Gastrocnemius medialis (tissue), 4 donors: Measurements from ENCODE around the gene CCDC183. TPM values are rescaled to one million over a fixed set of nuclear protein-coding genes. Genes with fewer than 3 reads are reported as not detected.
A peak's percentile ranks its signal among the peaks of the same experiment; 100 is the strongest.
"Not testable (repeated sequence)": the region's sequence is repeated elsewhere in the genome, so short reads cannot be mapped to it uniquely, and the experiment has no call there.

Experiments
- ATAC-seq, 2 donors: fragments of 150-250 bp; one replicate each; pipeline ENCODE4 v1.9.1; 2016
- DNase-seq, 2 donors: peaks; one replicate each; pipeline ENCODE4 v3.0.0-alpha.2; 2019
- H3K27ac ChIP-seq, 4 donors: fragments of 200-600 bp; sonication (generic); 1 replicate in 1 of 4; 2 replicates in 3 of 4; pipeline ENCODE4 v1.5.1; 2016 to 2018; ENCODE audit warnings: mild to moderate bottlenecking in 2 of 4, moderate library complexity in 1 of 4
- H3K27me3 ChIP-seq, 3 donors: fragments of 200-600 bp; sonication (generic) in 2 of 3; 1 replicate in 1 of 3; 2 replicates in 2 of 3; pipeline versions ENCODE4 v1.5.1 to v1.6.0; 2016 to 2019; ENCODE audit warnings: mild to moderate bottlenecking in 1 of 3, moderate library complexity in 1 of 3
- H3K36me3 ChIP-seq, 2 donors: fragments of 200-600 bp; sonication (generic) in 1 of 2; one replicate each; pipeline ENCODE4 v1.5.1; 2017 to 2018
- H3K4me1 ChIP-seq, 2 donors: fragments of 200-600 bp; sonication (generic) in 1 of 2; one replicate each; pipeline ENCODE4 v1.5.1; 2016 to 2017; ENCODE audit warnings: mild to moderate bottlenecking in 2 of 2
- H3K4me3 ChIP-seq, 4 donors: fragments of 200-600 bp; sonication (generic) in 3 of 4; 1 replicate in 1 of 4; 2 replicates in 3 of 4; pipeline ENCODE4 v1.5.1; 2016 to 2019; ENCODE audit warnings: mild to moderate bottlenecking in 2 of 4
- H3K9me3 ChIP-seq, 3 donors: fragments of 200-600 bp; sonication (generic) in 2 of 3; 1 replicate in 1 of 3; 2 replicates in 2 of 3; pipeline ENCODE4 v1.5.1; 2016 to 2019
- CTCF ChIP-seq, 5 experiments: fragments of 450-650 bp in 3 of 5; fragments of 200-600 bp in 2 of 5; sonication (generic) in 2 of 5; IDR thresholded peaks in 4 of 5; conservative IDR thresholded peaks in 1 of 5; 1 replicate in 4 of 5; 2 replicates in 1 of 5; pipeline ENCODE4 v1.5.1; 2016 to 2019; ENCODE audit warnings: antibody characterized with exemption in 5 of 5, mild to moderate bottlenecking in 3 of 5, moderate library complexity in 3 of 5
- POLR2A ChIP-seq, 2 donors: fragments of 450-650 bp; IDR thresholded peaks; one replicate each; pipeline ENCODE4 v1.6.1; 2017; ENCODE audit warnings: antibody characterized with exemption in 2 of 2, mild to moderate bottlenecking in 2 of 2, moderate library complexity in 2 of 2
- in situ Hi-C, 4 donors: fragments of 200-750 bp; cut with MboI; loops; one replicate each; pipeline versions ENCODE4 v1.15.0 to v1.8.0; 2017; ENCODE audit warnings: low sequenced_read_pairs in 4 of 4
- intact Hi-C: fragments of 100-400 bp; cut with DNase I; formaldehyde crosslinking; loops from one replicate; pipeline ENCODE4 v1.15.1; 2023; ENCODE audit warnings: low total_unique reads
- total RNA-seq, 4 donors: library from RNA; depleted of rRNA; stranded (reverse); fragments of >200 nt; gene quantifications; one replicate each; pipeline versions ENCODE4 v1.1.0 to v1.2.3, GENCODE V29; 2016

The CCDC183 gene
- total RNA-seq, 4 donors from 2014 or later = 0.31 TPM; not detected in 3

DNA sequence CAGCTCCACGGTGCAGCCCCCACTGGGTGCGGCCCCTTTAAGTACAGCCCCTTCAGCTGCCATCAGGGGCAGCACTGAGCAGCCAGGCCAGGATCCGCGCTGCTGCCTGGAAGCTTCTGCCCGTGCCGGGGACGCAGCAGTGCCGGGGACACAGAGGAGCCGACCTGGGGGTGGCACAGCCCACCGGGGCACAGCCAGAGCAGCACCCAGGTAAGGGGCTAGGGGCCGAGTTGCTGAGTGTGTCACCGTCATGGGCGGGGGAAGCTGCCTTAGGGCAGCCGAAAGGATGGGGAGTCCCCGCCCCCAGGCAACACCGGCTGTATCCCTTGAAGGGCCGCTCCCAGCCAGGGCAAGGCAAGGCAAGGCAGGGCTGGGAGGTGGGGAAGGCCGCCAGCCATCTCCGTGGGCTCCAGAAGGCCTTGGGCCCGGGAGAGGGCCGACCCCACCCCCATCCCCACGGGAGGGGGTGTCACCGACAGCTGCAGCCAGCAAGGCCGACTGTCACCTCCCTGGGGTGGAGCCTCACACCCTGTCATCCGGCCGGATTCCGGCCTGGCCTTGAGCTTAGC lies 46.3 kb downstream of the CCDC183 start, which contains the start of gene AJM1:
TSS of gene AJM1 (plus strand) at position 99 of the 569 bp plus-strand sequence. CDS start 1,937 bp downstream, outside the sequence.
- Histone ChIP-seq H3K27ac (peak within 1 kb of the TSS; percentile 37 to 73 (median 50)), H3K4me3 (peak within 1 kb of the TSS; percentile 51 to 59 (median 56)), H3K36me3 (peaks cover 0 to 18% of the 10 kb centered on the region in 2 donors), H3K4me1 (peaks cover 17 to 41% of the 10 kb centered on the region in 2 donors), H3K27me3 (peaks cover 11 to 21% (median 14%) of the 10 kb centered on the region in 3 donors)
- TF ChIP-seq CTCF (IDR thresholded peaks at IDR 0.05 in 4 of 5, conservative IDR thresholded peaks at IDR 0.05 in 1 of 5) = peak; percentile 78 to 89 (median 88)
- DNase-seq = peak in 1 of 2 donors; percentile 71
- in situ Hi-C loops, intact Hi-C loops, H3K9me3 ChIP-seq: not testable (repeated sequence)
- ATAC-seq = peak; percentile 67 to 76

GRCh38 chr9:136843159-136843800 lies 47.1 kb downstream of the CCDC183 start:
- ATAC-seq, H3K9me3 ChIP-seq, DNase-seq, intact Hi-C loops, in situ Hi-C loops: not testable (repeated sequence)
- Histone ChIP-seq H3K4me1 (peaks cover 17 to 43% of the 10 kb centered on the region in 2 donors), H3K27ac (peak overlapping the region in 1 of 4 donors; percentile 49), H3K27me3 (peaks cover 11 to 21% (median 14%) of the 10 kb centered on the region in 3 donors), H3K4me3 (peak overlapping the region in 2 of 4 donors; percentile 24 to 55), H3K36me3 (peaks cover 0 to 13% of the 10 kb centered on the region in 2 donors)

DNA sequence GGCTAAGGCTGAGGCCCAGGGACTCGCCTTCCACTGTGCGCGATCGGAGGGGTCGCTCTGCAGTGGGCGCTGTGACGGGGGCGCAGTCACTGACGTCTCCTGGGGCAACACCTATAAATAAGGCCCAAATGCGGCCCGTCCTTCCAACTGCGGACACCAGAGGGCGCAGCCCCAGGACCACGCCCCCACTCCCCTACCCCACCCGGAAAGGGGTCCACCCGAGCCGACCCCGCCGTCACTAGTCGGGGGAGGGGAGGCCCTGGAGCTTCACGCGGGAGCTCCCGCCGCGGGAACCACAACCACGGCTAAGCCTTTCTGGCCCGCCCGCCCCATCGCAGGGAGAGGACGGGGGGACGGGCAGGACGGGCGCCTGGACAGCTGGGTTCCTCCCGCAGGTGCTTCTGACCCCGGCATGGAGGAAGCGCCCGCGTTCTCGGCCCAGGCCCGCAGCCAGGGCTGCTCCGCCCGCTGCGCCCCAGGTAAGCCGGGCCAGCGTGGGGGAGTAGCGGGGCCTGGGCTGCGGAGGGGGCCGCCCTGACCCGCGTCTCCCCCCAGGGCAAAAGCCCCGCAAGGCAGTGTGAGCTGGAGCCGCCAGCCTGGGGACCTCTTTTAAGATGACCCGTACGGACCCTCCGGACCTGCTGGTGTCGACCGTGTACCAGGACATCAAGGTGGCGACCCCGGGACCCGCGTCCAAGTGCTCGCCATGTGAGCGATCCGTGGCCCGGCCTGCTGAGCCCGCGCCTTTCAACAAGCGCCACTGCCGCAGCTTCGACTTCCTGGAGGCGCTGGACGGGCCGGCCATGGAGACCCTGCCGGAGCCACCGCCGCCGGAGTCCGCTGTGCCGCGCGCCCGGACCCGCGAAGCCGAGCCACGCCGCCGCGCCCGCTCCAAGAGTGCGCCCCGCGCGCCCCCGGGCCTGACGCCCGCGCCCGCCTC lies 47.9 kb downstream of the CCDC183 start:
- TF ChIP-seq CTCF (IDR thresholded peaks at IDR 0.05 in 4 of 5, conservative IDR thresholded peaks at IDR 0.05 in 1 of 5) = peak; percentile 57 to 84 (median 76)
- Histone ChIP-seq H3K27me3 (peaks cover 11 to 21% (median 14%) of the 10 kb centered on the region in 3 donors), H3K4me3 (peak overlapping the region in 2 of 4 donors; percentile 24 to 28), H3K36me3 (peaks cover 0 to 11% of the 10 kb centered on the region in 2 donors), H3K4me1 (peaks cover 17 to 43% of the 10 kb centered on the region in 2 donors)
- ATAC-seq, H3K27ac ChIP-seq, DNase-seq, H3K9me3 ChIP-seq, intact Hi-C loops, in situ Hi-C loops: not testable (repeated sequence)

DNA sequence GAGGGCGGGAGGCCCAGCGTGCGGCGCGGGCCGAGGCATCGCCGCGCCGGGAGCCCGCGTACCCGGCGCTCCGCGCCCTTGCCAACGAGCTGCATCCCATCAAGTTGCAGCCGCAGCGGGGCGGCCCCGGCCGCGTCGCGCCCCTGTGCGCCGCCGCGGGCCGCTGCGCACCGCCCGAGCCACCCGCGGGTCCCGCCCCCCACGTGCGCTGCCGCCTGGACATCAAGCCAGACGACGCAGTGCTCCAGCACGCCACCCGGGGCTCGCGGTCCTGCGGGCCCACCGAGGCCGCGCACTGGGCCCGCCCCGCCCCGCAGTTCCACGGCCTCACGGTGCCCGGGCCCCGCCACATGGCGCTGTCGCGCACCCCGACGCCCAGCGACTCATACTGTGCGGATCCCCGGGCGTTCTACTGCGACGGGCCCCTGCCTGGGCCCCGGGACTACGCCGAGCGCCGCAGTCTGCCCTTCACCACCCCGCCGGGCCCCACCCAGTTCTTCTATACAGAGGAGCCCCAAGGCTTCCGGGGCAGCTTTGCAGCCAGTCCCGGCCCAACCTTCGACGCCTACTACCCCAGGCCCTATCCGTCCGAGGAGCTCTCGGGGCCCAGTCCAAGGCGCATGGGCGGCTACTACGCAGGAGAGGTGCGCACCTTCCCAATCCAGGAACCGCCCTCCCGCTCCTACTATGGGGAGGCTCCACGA lies 48.8 kb downstream of the CCDC183 start:
- ATAC-seq (no peak), DNase-seq (no peak)
- Histone ChIP-seq H3K4me1 (peaks cover 17 to 47% of the 10 kb centered on the region in 2 donors), H3K27me3 (peaks cover 11 to 21% (median 14%) of the 10 kb centered on the region in 3 donors), H3K27ac (no peak overlapping the region), H3K4me3 (no peak overlapping the region), H3K36me3 (peaks cover 0 to 3% of the 10 kb centered on the region in 2 donors), H3K9me3 (no peaks in the 10 kb centered on the region)
- in situ Hi-C loops = no loop called here
- no peak for TF ChIP-seq CTCF (IDR thresholded peaks at IDR 0.05 in 4 of 5, conservative IDR thresholded peaks at IDR 0.05 in 1 of 5)
- no peak for TF ChIP-seq POLR2A (IDR thresholded peaks at IDR 0.05)
- intact Hi-C loops = loop anchor here (5.0 kb wide), 4 partner anchors 53 to 182 kb away; partner anchors contain the start of genes ABCA2, PAXX and TMEM141
